ENCODE data around the gene MARCHF2. TPM values are rescaled to one million over a fixed set of nuclear protein-coding genes. Genes with fewer than 3 reads are reported as not detected.

Gene MARCHF2
- polyA plus RNA-seq, 2 of the 4 experiments (the other 2 are of a cell fraction): 12.4 to 13.1 TPM

DNA sequence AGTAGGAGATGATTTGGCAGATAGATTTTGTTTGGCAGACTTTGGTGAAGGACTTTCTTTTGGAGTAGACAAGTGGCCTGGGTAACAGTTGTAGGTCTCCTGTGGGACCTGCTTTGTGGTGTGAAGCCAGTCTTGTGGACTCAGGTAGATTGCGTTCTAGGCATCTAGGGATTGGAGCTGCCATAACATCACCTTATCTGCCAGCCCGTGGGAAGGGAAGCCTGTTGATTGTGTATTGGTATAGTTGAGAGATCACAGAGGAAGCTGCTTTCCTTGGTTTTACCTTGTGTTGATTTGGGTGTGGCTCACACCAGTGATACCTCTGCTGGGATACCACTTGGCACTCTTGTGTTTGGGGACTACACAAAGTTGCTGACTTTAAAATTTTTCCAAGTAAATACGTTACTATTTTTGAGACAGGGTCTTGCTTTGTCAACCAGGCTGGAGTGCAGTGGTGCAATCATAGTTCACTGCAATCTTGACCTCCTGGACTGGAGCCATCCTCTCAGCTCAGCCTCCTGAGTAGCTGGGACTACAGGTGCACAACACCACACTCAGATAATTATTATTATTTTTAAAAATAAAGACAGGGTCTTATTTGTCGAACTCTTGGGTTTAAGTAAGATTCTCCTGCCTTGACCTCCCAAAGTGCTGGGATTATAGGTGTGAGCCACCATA is 39.5 kb downstream of the MARCHF2 start:
- CTCF ChIA-PET: interaction anchor here (1.5 kb wide), 1 partner anchor 40 kb away, joined by 6 read pairs; the partner anchor contains the start of gene MARCHF2

DNA sequence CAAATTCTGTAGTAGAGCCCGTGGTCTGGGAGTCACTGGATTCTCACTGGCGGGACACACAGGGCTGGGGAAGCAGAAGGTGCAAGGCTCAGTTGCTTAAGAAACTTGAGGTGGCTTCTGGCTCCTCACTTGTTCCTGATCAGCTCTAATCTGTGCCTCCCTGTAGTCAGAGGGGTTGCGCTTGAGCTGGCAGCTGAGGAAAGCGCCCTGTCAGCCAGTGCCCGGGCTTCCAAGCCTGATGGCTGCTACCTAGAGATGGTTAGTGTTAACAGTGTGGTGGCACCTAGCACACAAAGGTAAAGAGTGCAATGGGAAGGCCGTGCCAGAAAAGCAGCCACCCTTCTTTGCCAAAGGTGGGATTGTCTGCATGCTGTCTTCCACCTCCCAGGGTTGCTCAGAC is 40.5 kb downstream of the MARCHF2 start:
- ChIA-PET POLR2A (no interaction called here), CTCF (no interaction called here)
- FAIRE-seq (no peak), ATAC-seq (no peak), DNase-seq (ENCODE audit: low read depth in 1 of 2, low spot score in 1 of 2) (no peak)
- 87% methylated on average over 6 of the region's 6 CpGs for WGBS (ENCODE audit: missing lambda C conversion rate)
- Histone ChIP-seq H3K4me2 (no peak overlapping the region), H3K4me3 (no peak overlapping the region), H3K27ac (no peak overlapping the region), H3K9me3 (no peaks in the 10 kb centered on the region), H3K4me1 (peaks cover 81% of the 10 kb centered on the region)
- TF ChIP-seq POLR2A (IDR thresholded peaks at IDR 0.05; ENCODE audit: low read length): no peak
- TF ChIP-seq MAFK (IDR thresholded peaks at IDR 0.05; ENCODE audit: partially characterized antibody): no peak
- no peak for TF ChIP-seq CBX2 (IDR thresholded peaks at IDR 0.05; ENCODE audit: borderline replicate concordance, low read depth)
- TF ChIP-seq, protein P1, sequence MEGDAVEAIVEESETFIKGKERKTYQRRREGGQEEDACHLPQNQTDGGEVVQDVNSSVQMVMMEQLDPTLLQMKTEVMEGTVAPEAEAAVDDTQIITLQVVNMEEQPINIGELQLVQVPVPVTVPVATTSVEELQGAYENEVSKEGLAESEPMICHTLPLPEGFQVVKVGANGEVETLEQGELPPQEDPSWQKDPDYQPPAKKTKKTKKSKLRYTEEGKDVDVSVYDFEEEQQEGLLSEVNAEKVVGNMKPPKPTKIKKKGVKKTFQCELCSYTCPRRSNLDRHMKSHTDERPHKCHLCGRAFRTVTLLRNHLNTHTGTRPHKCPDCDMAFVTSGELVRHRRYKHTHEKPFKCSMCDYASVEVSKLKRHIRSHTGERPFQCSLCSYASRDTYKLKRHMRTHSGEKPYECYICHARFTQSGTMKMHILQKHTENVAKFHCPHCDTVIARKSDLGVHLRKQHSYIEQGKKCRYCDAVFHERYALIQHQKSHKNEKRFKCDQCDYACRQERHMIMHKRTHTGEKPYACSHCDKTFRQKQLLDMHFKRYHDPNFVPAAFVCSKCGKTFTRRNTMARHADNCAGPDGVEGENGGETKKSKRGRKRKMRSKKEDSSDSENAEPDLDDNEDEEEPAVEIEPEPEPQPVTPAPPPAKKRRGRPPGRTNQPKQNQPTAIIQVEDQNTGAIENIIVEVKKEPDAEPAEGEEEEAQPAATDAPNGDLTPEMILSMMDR (IDR thresholded peaks at IDR 0.05): no peak
- TF ChIP-seq, protein P2, sequence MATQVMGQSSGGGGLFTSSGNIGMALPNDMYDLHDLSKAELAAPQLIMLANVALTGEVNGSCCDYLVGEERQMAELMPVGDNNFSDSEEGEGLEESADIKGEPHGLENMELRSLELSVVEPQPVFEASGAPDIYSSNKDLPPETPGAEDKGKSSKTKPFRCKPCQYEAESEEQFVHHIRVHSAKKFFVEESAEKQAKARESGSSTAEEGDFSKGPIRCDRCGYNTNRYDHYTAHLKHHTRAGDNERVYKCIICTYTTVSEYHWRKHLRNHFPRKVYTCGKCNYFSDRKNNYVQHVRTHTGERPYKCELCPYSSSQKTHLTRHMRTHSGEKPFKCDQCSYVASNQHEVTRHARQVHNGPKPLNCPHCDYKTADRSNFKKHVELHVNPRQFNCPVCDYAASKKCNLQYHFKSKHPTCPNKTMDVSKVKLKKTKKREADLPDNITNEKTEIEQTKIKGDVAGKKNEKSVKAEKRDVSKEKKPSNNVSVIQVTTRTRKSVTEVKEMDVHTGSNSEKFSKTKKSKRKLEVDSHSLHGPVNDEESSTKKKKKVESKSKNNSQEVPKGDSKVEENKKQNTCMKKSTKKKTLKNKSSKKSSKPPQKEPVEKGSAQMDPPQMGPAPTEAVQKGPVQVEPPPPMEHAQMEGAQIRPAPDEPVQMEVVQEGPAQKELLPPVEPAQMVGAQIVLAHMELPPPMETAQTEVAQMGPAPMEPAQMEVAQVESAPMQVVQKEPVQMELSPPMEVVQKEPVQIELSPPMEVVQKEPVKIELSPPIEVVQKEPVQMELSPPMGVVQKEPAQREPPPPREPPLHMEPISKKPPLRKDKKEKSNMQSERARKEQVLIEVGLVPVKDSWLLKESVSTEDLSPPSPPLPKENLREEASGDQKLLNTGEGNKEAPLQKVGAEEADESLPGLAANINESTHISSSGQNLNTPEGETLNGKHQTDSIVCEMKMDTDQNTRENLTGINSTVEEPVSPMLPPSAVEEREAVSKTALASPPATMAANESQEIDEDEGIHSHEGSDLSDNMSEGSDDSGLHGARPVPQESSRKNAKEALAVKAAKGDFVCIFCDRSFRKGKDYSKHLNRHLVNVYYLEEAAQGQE (IDR thresholded peaks at IDR 0.05): no peak
- TF ChIP-seq RARB (CRISPR knock-in tag; IDR thresholded peaks at IDR 0.05): no peak
- TF ChIP-seq, protein P3, sequence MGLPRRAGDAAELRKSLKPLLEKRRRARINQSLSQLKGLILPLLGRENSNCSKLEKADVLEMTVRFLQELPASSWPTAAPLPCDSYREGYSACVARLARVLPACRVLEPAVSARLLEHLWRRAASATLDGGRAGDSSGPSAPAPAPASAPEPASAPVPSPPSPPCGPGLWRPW (IDR thresholded peaks at IDR 0.05): no peak
- TF ChIP-seq SMC3 (IDR thresholded peaks at IDR 0.05): no peak

More for the DNA sequence above, 39.5 kb downstream of the MARCHF2 start:
- DNase-seq (ENCODE audit: low read depth in 1 of 2, low spot score in 1 of 2) (no peak), FAIRE-seq (no peak), ATAC-seq (no peak)
- no peak overlapping the region; a peak in 1 of 6 replicates for H3K27ac ChIP-seq
- H3K4me2 ChIP-seq: peak overlapping the region; percentile 67
- WGBS (ENCODE audit: missing lambda C conversion rate): 72% methylated on average over 4 of the region's 4 CpGs
- peaks cover 81% of the 10 kb centered on the region for H3K4me1 ChIP-seq
- POLR2A ChIA-PET: interaction anchor here (1.1 kb wide), 1 partner anchor 20 kb away, joined by 3 read pairs; no protein-coding TSS in a partner anchor
- TF ChIP-seq HOXB5 (CRISPR knock-in tag; IDR thresholded peaks at IDR 0.05) (no peak), JUNB (IDR thresholded peaks at IDR 0.05) (no peak), FOXS1 (CRISPR knock-in tag; IDR thresholded peaks at IDR 0.05) (no peak)
- TF ChIP-seq, protein P4, sequence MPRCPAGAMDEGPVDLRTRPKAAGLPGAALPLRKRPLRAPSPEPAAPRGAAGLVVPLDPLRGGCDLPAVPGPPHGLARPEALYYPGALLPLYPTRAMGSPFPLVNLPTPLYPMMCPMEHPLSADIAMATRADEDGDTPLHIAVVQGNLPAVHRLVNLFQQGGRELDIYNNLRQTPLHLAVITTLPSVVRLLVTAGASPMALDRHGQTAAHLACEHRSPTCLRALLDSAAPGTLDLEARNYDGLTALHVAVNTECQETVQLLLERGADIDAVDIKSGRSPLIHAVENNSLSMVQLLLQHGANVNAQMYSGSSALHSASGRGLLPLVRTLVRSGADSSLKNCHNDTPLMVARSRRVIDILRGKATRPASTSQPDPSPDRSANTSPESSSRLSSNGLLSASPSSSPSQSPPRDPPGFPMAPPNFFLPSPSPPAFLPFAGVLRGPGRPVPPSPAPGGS (IDR thresholded peaks at IDR 0.05): no peak
- TF ChIP-seq, protein P2 (IDR thresholded peaks at IDR 0.05): no peak
- no peak overlapping the region for H3K4me3 ChIP-seq
- H3K9me3 ChIP-seq: no peaks in the 10 kb centered on the region

Measured in A549 (cell line).